GM12872 (cell line): ENCODE data around the gene DSPP.

Experiments
- TF ChIP-seq, protein P1 (sequence below): IDR thresholded peaks from 3 replicates; pipeline ENCODE4 v1.5.1; 2011; ENCODE audit warnings: low read depth, mild to moderate bottlenecking, low read length, moderate library complexity; ENCODE audit not compliant: insufficient read depth

Gene DSPP

DNA sequence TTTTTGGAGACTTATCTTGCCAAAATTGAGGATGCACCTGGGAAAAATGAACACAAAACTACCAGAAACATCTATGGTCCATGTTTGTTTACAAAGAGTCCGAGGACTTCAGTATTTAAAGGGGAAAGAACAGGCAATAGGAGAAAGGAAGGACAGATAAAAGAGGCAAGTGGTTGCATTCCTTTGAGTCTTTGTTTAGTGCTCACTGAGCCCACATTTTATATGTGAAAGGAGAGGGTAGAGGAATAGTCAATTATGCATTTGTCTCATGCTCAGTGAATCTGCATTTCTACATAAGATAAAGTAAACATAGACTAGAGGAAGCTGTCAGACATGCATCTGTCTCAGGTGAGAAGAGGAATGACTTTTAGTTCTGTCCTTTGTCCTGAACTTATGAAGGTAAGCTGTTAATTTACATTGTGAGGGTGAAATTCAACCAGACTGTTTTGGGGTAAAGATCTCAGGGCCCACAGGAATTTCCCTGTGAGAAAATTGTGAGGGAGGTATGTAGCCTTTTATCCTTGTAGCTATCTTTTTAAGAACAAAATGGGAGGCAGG is 46.2 kb downstream of the DSPP start:
- TF ChIP-seq, protein P1, sequence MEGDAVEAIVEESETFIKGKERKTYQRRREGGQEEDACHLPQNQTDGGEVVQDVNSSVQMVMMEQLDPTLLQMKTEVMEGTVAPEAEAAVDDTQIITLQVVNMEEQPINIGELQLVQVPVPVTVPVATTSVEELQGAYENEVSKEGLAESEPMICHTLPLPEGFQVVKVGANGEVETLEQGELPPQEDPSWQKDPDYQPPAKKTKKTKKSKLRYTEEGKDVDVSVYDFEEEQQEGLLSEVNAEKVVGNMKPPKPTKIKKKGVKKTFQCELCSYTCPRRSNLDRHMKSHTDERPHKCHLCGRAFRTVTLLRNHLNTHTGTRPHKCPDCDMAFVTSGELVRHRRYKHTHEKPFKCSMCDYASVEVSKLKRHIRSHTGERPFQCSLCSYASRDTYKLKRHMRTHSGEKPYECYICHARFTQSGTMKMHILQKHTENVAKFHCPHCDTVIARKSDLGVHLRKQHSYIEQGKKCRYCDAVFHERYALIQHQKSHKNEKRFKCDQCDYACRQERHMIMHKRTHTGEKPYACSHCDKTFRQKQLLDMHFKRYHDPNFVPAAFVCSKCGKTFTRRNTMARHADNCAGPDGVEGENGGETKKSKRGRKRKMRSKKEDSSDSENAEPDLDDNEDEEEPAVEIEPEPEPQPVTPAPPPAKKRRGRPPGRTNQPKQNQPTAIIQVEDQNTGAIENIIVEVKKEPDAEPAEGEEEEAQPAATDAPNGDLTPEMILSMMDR: no peak

DNA sequence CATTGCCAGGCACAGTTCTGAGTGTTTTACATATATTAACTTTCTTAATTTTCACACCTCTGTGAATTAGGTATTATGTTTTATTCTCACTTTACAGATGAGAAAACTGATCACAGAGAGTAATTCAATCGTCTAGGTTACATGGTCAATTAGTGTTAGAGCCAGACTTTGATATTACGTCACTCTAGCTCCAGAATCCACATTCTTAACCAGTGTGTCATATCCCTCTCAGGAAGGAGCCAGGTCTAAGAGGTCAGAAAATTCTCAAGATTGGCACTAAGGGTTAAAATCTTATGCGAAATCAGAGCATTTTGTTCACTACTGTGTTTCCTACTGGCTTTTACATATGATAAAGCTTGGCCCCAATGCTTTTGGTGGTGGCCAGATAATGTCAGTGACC is 49.2 kb downstream of the DSPP start:
- TF ChIP-seq, protein P1: no peak

DNA sequence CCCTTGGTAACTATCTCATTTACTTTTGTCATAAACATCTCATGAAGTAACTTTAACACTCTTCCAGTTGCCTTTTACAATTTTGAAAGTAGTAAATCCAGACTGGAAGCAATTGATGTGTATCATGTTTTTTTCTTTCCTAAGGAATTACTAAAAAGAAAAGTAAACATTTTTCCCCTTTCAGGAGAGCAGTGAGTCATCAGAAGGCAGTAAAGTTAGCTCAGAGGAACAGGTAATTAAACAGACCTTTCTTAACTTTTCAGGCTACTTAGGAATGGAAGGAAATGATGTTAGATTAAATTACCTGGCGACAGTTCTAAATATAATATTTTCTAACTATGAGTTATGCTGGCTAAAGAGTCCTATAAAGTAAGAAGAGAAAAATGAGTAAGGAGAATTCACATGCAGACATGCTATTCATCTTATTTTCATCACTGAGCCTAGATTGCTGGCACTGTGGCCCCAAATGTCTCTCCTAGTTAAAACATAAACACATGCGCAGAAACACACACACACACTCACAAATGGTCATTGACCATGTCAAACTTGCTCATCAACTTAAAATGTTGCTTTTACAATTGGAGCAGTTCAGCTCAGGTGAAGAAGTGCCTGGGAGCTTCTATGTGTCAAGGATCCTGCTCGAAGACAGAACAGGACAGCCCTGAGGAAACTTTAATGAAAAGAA is 51.1 kb downstream of the DSPP start:
- TF ChIP-seq, protein P1: no peak

DNA sequence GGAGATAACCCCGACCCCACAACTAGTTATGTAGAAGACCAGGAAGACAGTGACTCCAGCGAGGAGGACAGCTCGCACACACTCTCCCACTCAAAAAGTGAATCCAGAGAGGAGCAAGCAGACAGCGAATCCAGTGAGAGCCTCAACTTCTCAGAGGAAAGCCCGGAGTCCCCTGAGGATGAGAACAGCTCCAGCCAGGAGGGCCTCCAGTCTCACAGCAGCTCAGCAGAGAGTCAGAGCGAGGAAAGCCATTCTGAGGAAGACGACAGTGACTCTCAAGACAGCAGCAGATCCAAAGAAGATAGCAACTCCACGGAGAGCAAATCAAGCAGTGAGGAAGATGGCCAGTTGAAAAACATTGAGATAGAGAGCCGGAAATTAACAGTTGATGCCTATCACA is 54.5 kb downstream of the DSPP start:
- TF ChIP-seq, protein P1: no peak
